Skin epidermis (tissue), 12 donors: ENCODE data around the gene CCDC9B.

Experiments used
- H3K27ac ChIP-seq, 21 experiments: fragments of 200-600 bp; sonication (generic) in 11 of 21; one replicate each; pipeline ENCODE4 v1.5.0; 2020; ENCODE audit warnings: mild to moderate bottlenecking in 3 of 21, inconsistent platforms in 2 of 21, moderate library complexity in 2 of 21
- H3K4me3 ChIP-seq, 7 experiments: fragments of 200-600 bp; sonication (generic) in 2 of 7; one replicate each; pipeline ENCODE4 v1.5.0; 2020; ENCODE audit warnings: inconsistent platforms in 2 of 7, mild to moderate bottlenecking in 2 of 7, moderate library complexity in 1 of 7

Gene CCDC9B

GRCh38 chr15:40300367-40300766 is 40.4 kb downstream of the CCDC9B start:
- no peak overlapping the region for H3K27ac ChIP-seq
- H3K4me3 ChIP-seq, result no peak overlapping the region

GRCh38 chr15:40298216-40298935 is 42.4 kb downstream of the CCDC9B start:
- Histone ChIP-seq H3K4me3 (no peak overlapping the region), H3K27ac (no peak overlapping the region)

DNA sequence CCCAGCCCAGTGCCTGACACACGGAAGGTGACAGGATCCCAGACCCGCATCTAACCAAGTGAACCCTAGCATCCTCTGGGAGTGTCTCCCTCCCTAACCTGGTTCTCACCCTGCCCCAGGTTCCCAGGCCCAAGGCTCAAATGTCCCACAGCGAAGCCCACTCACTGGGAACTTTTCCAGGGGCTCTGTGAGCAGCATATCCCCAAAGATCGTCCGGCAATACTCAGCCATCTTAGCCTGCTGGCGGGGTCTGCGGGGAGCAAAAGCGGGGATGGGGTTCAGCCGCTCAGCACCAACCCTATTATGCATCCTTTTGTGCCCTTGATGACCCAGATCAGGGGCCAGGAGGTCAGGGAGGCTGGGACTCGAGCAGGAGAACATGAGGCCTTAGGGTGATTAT is 43.4 kb downstream of the CCDC9B start:
- H3K4me3 ChIP-seq, result no peak overlapping the region

DNA sequence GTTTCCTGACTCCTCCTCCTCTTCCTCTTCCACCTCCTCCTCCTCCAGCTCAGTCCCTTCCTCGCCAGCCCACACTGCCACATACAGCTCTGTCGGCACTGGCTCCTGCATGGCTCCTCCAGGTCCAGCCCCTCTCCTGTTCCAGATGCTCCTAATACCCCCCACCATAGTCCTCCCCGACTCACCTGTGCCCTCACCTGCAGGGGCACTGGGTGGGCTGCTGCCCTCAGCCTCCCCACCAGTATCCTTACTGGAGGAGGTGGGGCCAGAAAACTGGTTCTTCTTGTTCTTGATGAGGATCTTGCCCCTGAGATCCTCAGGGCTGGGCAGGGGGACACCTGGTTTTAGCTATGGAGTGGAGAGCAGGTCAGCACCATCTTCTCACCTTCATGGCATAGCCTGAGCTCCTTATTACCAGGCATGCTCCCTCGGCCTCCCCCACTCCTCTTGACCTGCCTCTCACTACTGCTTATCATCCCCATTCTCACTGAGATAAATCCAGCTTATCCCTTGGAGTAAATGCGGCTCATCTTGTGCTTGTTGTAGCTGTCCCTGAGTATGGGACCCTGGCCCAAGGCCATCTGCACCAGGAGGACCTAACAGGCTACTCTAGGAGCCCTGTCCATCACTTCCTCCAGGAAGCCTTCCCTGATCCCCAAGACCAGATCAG is 44.0 kb downstream of the CCDC9B start:
- no peak overlapping the region for H3K4me3 ChIP-seq
- H3K27ac ChIP-seq, result no peak overlapping the region

More for the DNA sequence above, 43.4 kb downstream of the CCDC9B start:
- H3K27ac ChIP-seq, result no peak overlapping the region

DNA sequence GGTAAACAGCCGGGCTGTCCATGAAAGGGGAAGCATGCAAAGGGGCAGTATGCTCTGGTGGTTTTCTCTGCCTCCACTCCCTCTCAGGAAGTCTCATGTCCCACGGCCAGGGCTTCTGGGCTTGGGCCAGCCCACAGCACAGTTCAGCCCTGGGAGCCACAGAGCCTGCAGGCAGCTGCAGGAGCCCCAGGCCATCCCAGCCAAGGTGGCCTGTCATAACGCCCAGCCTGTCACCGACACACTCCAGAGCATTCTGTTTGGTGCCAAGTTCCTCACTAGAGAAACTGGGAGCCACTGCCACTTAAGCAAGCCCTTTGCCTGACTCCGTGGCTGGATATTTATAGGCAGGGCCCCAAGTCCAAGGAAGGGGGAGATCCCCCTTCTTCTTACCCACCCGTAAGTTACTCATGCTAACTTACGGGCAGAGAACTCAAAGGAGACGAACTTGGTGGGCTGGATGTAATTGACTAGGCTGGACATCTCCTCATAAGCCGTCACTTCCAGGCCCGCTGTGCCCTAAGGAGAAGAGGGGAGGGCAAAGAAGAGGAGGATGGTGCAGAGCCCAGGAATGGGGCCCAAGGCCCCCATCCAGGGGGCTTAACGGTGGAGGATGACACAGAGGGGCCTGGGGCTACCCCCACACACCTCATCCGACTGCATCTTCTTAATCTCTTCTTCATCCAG is 44.7 kb downstream of the CCDC9B start:
- H3K27ac ChIP-seq, result no peak overlapping the region
- no peak overlapping the region for H3K4me3 ChIP-seq

DNA sequence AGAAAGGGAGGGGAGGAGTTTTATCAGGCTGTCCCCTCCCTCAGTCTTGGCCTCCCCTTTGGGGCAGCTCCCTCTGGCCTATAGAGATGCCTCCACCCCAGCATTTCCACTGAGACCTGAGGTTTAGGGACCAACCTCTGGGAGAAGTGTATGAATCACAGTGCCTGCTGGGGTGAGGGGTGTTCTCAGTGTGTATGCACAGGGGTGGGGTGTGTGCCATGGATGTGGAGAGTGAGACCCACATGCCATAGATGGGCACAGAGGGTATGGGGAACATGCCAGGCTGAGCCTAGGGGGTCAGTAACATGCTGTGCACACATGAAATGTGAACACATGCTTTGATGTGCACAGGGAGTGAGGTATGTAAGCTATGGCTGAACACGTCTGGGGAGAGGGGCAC is 45.4 kb downstream of the CCDC9B start:
- Histone ChIP-seq H3K4me3 (no peak overlapping the region), H3K27ac (no peak overlapping the region)

DNA sequence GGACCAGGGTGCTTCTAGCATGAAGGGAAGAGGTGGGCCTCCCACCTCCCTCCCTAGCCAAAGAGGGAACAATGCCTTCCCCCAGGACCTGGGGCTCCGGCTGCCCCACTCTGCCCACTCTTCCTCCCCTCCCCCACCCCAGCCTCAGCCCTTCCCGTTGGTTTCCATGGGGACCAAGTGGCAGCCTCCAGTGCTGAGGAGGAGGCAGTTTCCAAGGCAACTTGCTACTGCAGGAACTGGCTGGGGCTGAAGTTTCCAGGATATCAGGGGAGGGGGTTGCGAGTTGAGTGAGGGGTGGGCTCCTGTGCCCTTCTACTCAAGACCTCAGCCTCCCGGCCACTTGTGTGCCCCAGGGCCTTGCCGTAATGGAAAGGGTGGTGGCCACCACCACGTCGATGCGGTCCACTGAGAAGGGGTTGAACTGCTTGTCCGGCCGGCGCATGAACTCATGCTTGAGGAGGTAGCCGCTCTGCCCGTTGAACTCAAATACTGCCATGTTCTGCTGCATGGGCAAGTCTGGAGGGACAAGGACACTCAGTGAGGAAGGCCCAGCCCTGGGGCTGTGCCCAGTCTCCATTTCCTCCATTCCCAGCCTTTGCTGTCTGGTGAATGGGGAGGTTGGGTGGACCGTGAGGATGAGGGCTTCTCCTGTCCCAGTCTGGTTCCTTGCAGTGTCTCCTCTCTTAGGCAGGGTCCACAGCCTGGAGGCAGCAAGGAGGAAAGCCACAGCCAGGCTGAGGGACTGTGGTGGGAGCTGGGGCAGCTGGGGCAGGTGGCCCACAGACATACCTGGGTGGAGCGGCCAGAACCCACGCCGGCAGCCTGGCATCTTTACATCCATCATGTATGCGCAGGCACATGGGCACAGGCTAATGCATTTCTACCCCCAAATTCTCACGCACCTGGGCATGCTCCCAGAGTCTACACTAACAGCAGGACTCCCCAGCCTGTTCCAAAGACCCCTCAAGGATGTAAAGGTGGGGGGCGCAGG is 46.5 kb downstream of the CCDC9B start:
- no peak overlapping the region for H3K4me3 ChIP-seq
- H3K27ac ChIP-seq, result no peak overlapping the region

DNA sequence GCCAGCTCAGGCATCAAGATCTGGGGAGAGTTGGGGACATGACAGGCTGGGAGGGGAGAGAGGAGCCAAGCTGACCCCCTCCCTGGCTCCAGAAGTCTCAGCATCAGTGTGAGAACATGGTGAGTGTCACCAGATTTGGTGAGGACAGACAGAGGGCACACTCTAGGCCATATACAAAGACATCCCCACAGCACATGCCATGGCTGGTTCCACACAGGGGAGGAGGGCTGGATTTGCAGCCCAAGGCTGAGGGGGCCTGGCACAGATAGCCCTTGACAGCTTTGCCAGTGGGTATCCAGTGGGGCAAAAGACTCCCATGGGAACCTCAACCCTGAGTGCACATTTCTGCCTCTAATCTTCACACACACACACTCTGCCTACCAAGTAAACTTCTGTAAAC is 47.7 kb downstream of the CCDC9B start:
- H3K27ac ChIP-seq, result no peak overlapping the region
- H3K4me3 ChIP-seq, result no peak overlapping the region

DNA sequence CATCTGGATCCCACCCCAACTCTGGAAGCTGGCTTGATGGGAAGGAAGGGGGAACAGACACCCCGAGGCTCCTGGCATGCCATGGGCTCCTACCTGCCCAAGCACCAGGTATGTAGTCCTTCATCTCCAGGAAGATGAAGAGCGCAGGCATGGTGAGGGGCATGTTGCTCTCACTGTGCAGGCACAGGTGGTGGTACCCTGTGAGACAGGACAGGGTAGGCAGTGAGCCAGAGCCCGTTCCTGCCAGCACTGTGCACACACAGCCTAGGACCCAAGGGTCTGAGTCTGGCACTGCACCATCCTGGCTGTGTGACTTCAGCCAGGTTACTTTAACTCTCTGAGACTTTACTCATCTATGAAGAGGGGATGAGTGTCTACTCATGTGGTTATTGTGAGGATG is 48.5 kb downstream of the CCDC9B start:
- Histone ChIP-seq H3K27ac (no peak overlapping the region), H3K4me3 (no peak overlapping the region)

DNA sequence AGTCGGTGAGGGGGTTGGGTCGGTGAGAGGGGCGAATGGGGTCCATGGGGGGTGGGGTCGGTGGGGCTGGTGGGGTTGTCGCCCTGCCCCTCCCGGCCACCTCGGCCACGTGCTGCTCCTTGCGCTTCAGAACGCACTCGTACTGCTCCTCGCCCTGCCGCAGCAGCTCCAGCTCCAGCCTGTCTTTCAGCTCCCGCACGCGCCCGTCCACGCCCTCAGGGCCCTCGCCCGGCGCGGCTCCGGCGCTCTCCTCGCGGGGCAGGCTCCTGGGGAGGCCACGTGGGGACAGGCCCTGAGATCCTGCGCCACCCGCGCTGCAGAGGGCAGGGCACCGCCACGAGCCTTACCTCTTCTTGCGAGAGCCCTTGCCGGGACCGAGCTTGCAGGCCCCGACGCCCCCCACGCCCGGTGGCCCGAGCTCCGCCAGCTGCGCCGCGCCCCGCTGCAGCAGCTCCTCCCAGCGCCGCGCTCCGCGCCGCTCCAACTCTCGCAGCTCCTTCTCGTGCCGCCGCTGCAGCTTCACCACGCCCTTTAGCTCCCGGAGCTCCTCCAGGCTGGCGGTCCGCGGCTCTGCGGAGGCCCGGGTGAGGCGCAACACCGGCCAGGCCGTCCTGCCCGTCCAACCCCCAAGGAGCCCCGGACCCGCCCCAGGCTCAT is 49.7 kb downstream of the CCDC9B start:
- Histone ChIP-seq H3K27ac (no peak overlapping the region), H3K4me3 (peak overlapping the region; percentile 10 to 34 (median 23))

DNA sequence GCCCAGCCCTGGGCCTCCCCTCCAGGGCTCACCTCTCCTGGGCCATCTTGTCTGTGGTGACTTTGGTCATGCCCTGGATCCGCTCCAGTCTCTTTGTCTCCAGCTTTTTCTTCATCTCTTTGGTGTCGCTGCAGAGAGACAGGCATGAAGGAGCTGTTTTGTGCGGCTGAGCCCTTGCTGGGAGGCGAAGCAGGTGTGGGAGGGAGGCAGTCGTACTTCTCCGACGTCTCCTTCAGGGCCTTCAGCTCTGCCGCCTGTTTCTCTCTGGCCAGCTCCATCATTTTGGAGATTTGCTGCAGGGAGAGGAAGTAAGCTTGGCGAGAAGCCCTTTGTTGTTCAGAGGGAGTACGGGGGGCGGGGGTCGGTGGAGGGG is 50.2 kb downstream of the CCDC9B start:
- Histone ChIP-seq H3K27ac (no peak overlapping the region), H3K4me3 (no peak overlapping the region)

DNA sequence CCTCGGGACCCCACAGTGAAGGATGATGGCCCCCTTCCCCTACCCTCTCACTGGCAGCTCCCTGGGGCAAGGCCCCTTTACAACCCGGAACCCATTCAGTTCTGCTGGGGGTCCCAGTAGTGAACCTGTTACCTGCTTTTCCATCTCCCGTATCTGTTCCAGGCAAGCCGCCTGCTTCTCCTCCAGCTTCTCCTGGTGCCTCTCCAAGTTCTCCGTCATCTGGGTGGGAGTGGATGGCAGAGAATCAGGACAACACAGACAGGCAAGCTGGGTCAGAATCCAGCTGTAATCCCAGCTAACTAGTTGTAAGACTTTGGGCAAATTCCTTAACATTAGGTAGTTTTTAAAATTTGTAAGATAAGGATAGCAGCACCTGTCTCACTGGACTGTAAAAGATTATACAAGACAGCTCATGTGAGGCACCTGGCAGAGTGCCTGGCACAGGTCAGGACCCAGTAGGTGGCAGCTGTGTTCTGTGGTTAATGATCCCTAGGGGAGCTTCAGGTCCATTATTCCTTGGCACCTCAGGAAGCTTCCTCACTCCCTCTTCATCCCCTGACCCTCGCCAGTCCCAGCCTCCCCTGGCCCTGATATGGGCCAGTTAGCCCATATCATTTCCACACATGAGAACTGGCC is 51.5 kb downstream of the CCDC9B start:
- H3K4me3 ChIP-seq, result no peak overlapping the region

DNA sequence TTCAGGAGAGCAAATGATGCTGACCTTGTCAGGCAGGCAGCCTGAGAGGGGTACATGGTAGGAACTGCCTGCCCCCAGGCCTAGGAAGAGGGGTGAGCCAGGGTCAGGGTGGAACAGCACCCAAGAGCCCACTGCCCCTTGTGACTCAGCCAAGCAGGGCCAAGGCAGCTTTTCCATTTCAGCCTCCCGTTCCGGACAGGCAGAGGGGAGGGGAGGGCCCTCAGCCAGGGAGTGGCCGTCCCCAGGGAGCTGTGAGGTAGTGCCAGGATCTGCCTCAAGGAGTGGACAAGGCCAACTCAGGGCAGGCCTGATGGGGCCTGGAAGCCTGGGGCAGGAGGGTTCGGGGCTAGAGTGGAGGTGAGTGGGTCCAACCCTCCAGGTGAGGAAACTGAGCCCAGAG is 52.8 kb downstream of the CCDC9B start:
- Histone ChIP-seq H3K4me3 (no peak overlapping the region), H3K27ac (no peak overlapping the region)

More for the DNA sequence above, 51.5 kb downstream of the CCDC9B start:
- no peak overlapping the region for H3K27ac ChIP-seq

DNA sequence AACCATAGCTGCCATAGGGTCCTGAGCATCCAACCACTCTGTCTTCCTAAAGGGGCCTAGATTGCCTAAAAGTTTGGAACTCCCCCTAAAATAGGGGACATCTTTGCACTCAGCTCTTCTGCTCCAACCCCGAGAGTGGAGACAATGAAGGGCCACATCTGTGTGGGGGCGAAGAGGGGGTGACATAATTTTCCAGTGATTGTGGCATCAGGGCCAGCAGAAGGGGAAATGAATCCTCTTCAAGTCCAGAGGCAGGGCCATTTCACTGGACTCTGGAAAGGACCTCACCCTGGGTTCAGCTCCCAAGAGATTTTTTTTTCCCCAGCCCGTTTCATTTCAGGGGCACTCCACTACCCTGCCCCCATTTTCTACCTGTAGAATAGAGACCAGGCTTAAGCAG is 53.2 kb downstream of the CCDC9B start:
- H3K27ac ChIP-seq, result no peak overlapping the region
- H3K4me3 ChIP-seq, result no peak overlapping the region

GRCh38 chr15:40286794-40287193 is 53.9 kb downstream of the CCDC9B start:
- no peak overlapping the region for H3K27ac ChIP-seq

DNA sequence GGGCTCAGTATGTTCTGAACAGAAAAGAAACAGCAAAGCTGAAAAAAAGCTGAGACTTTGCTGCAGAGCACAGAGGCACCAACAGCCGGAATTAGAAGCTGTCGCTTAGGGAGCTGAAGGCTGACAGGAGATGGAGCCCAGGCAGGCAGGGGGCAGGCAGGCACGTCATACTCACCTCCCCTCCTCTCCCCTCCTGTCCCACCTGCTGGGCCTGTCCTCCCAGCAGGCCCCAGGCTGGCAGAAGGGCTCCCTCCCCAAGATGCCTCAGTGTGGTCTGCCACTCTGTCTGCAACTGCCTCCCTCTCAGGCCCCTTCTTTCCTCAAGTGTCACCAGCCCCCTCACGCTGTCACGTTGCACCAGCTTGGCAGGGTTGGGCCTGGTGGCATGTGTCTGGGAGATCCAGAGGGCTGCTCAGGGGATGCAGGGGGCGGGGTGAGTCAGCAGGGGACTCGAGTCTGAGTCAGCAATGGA is 54.6 kb downstream of the CCDC9B start:
- H3K4me3 ChIP-seq, result no peak overlapping the region

More at GRCh38 chr15:40286794-40287193, 53.9 kb downstream of the CCDC9B start:
- H3K4me3 ChIP-seq, result no peak overlapping the region

GRCh38 chr15:40285554-40286011 is 55.2 kb downstream of the CCDC9B start:
- Histone ChIP-seq H3K4me3 (no peak overlapping the region), H3K27ac (peak overlapping the region in 1 of 21 experiments; percentile 16)

More for the DNA sequence above, 54.6 kb downstream of the CCDC9B start:
- no peak overlapping the region for H3K27ac ChIP-seq

DNA sequence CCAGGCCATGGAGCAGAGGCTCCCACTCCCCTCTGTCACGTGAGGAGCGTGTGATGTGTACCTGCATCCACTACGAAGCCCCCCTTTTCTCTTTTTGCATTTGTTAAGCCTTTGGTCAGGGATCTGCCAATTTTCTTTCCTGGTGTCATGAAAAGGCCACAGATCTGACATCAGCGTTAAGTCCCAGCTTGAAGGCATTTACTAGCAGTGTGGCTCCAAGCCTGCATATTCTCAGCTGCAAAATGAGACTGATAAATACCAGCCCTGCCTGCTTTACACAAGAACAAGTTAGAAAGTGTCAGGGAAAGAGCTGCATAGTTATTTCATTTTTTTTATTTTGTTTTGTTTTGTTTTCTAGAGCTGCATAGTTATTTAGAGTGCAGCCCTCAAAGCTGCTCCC is 55.6 kb downstream of the CCDC9B start:
- Histone ChIP-seq H3K4me3 (no peak overlapping the region), H3K27ac (peak overlapping the region in 1 of 21 experiments; percentile 16)
